K562 (cell line): ENCODE data around the gene CDH6. TPM values are rescaled to one million over a fixed set of nuclear protein-coding genes. Genes with fewer than 3 reads are reported as not detected.

ENCODE experiments used
- ATAC-seq: fragments of 200-7000 bp; cut with Tn5 transposase; 3 replicates; pipeline ENCODE4 v1.9.1; 2020; ENCODE audit warnings: moderate library complexity
- BruUV-seq: library from RNA; stranded (reverse); fragments of 400-500 nt; replicated peaks from 2 replicates; lab custom pipeline; 2021; lab: Mats Ljungman, UMichigan
- CTCF ChIA-PET: fragments of 300-600 bp; formaldehyde crosslinking; extraction: SDS; loops from one replicate; lab custom pipeline; 2021; ENCODE audit warnings: low intra/inter-chr PET ratio; lab: Yijun Ruan, JAX
- POLR2A ChIA-PET: fragments of 300-600, 350-650 bp; sonication (Branson Sonifier 250); formaldehyde crosslinking; extraction: SDS; loops from one replicate; lab custom pipeline; 2021; ENCODE audit warnings: antibody characterized with exemption, inconsistent platforms; lab: Yijun Ruan, JAX
- DNase-seq, 4 experiments: peaks; one replicate each; pipeline versions ENCODE4 v3.0.0 to v3.0.0-alpha.2; 2011 to 2018; ENCODE audit warnings: low spot score in 3 of 4, mixed read lengths in 3 of 4; ENCODE audit errors: extremely low read depth in 1 of 4
- FAIRE-seq: peaks from 2 replicates; lab custom pipeline; 2011; peaks lifted over from hg19 to GRCh38; lab: Jason Lieb, UNC
- H2AFZ ChIP-seq: 2 replicates; pipeline ENCODE4 v1.6.0; 2011; ENCODE audit warnings: low read depth, low read length, control low read depth, inconsistent platforms
- H3K27ac ChIP-seq: fragments of 200-600 bp; 3 replicates; pipeline ENCODE4 v1.8.0; 2011; ENCODE audit warnings: low read depth, mild to moderate bottlenecking, control low read depth, inconsistent platforms, low read length, moderate library complexity, mixed read lengths; ENCODE audit errors: extremely low read depth
- H3K27me3 ChIP-seq, 2 experiments: fragments of 300-600 bp in 1 of 2; 2 replicates in 1 of 2; 3 replicates in 1 of 2; pipeline versions ENCODE4 v1.6.0 to v1.8.0; 2011; ENCODE audit warnings: inconsistent platforms in 2 of 2, low read length in 2 of 2, mild to moderate bottlenecking in 1 of 2, mixed read lengths in 1 of 2, moderate library complexity in 1 of 2; ENCODE audit not compliant: control insufficient read depth in 2 of 2, insufficient read depth in 2 of 2
- H3K36me3 ChIP-seq: fragments of 300-600 bp; 3 replicates; pipeline ENCODE4 v1.8.0; 2011; ENCODE audit warnings: mild to moderate bottlenecking, low read length, inconsistent platforms; ENCODE audit not compliant: control insufficient read depth, insufficient read depth
- H3K4me1 ChIP-seq, 2 experiments: fragments of 200-600 bp in 1 of 2; replicated peaks in 1 of 2; 2 replicates in 1 of 2; 3 replicates in 1 of 2; pipeline versions ENCODE4 v1.5.1 to v1.8.0; 2011; ENCODE audit warnings: inconsistent platforms in 2 of 2, low read length in 2 of 2, mild to moderate bottlenecking in 1 of 2, mixed read lengths in 1 of 2, moderate library complexity in 1 of 2; ENCODE audit not compliant: control insufficient read depth in 2 of 2, insufficient read depth in 2 of 2
- H3K4me2 ChIP-seq: 2 replicates; pipeline ENCODE4 v1.6.1; 2011; ENCODE audit warnings: low read length, control low read depth, inconsistent platforms, mixed read lengths; ENCODE audit not compliant: insufficient read depth
- H3K4me3 ChIP-seq: fragments of 200-600 bp; sonication (generic), shearing (Covaris generic); 2 replicates; pipeline ENCODE4 v1.5.1; 2016; ENCODE audit warnings: control low read depth, inconsistent platforms
- H3K79me2 ChIP-seq: fragments of 200-600 bp; 3 replicates; pipeline ENCODE4 v1.8.0; 2011; ENCODE audit warnings: low read length, inconsistent platforms; ENCODE audit not compliant: control insufficient read depth, insufficient read depth
- H3K9ac ChIP-seq, 2 experiments: 2 replicates each; pipeline versions ENCODE4 v1.6.0 to v1.6.1; 2011; ENCODE audit warnings: low read depth in 2 of 2, low read length in 2 of 2, control low read depth in 1 of 2, inconsistent platforms in 1 of 2, mild to moderate bottlenecking in 1 of 2, mixed read lengths in 1 of 2; ENCODE audit not compliant: insufficient read depth in 1 of 2
- H3K9me1 ChIP-seq: one replicate; pipeline ENCODE4 v1.6.0; 2011; ENCODE audit warnings: inconsistent platforms, mild to moderate bottlenecking, low read length, moderate library complexity; ENCODE audit not compliant: control insufficient read depth, insufficient read depth
- H3K9me3 ChIP-seq: replicated peaks from 2 replicates; pipeline ENCODE4 v1.5.1; 2011; ENCODE audit warnings: low read depth, low read length, inconsistent platforms; ENCODE audit not compliant: control insufficient read depth, insufficient read depth
- H4K20me1 ChIP-seq: replicated peaks from 2 replicates; pipeline ENCODE4 v1.6.1; 2011; ENCODE audit warnings: low read length, inconsistent platforms, mixed read lengths; ENCODE audit not compliant: control insufficient read depth, insufficient read depth
- BACH1 ChIP-seq: fragments of 200-800 bp; sonication (Bioruptor generic); IDR thresholded peaks from 2 replicates; pipeline ENCODE4 v1.6.1; 2016; ENCODE audit warnings: missing genetic modification characterization, missing compliant biosample characterization
- CREBBP ChIP-seq: IDR thresholded peaks from one replicate; pipeline ENCODE4 v1.6.1; 2012; ENCODE audit warnings: low read depth, mild to moderate bottlenecking, control low read depth, inconsistent platforms, low read length
- CTCF ChIP-seq, 3 experiments: IDR thresholded peaks in 2 of 3; conservative IDR thresholded peaks in 1 of 3; 2 replicates each; pipeline ENCODE4 v1.5.1; 2011 to 2012; ENCODE audit warnings: low read length in 3 of 3, mild to moderate bottlenecking in 3 of 3, control low read depth in 2 of 3, improper control_type of control experiment in 1 of 3, inconsistent platforms in 1 of 3, low read depth in 1 of 3, mixed read lengths in 1 of 3, moderate library complexity in 1 of 3; ENCODE audit not compliant: insufficient read depth in 2 of 3
- DDX20 ChIP-seq: fragments of 450-650 bp; IDR thresholded peaks from 2 replicates; pipeline ENCODE4 v1.6.1; 2016; ENCODE audit warnings: missing genetic modification characterization, low read depth, mild to moderate bottlenecking, missing compliant biosample characterization, moderate library complexity
- FOSL1 ChIP-seq: fragments of 200-800 bp; sonication (Bioruptor generic); conservative IDR thresholded peaks from 2 replicates; pipeline ENCODE4 v1.6.1; 2016; ENCODE audit warnings: missing genetic modification characterization, missing compliant biosample characterization
- MAFK ChIP-seq: IDR thresholded peaks from 2 replicates; pipeline ENCODE4 v1.6.1; 2011; ENCODE audit warnings: low read length, improper control_type of control experiment
- NFE2L1 ChIP-seq: fragments of 450-650 bp; IDR thresholded peaks from 2 replicates; pipeline ENCODE4 v1.6.1; 2016; ENCODE audit warnings: missing genetic modification characterization, low read depth, mild to moderate bottlenecking, missing compliant biosample characterization, moderate library complexity, borderline replicate concordance
- RUNX1 ChIP-seq: sonication (generic); IDR thresholded peaks from 2 replicates; pipeline ENCODE4 v1.6.1; 2016; ENCODE audit warnings: antibody characterized with exemption, low read depth
- TCF7 ChIP-seq: sonication (generic); IDR thresholded peaks from 2 replicates; pipeline ENCODE4 v1.6.1; 2016; ENCODE audit warnings: antibody characterized with exemption, borderline replicate concordance
- WHSC1 ChIP-seq: IDR thresholded peaks from one replicate; pipeline ENCODE4 v1.6.1; 2012; ENCODE audit warnings: low read length, control low read depth, inconsistent platforms
- XRCC5 ChIP-seq: fragments of 200-400 bp; formaldehyde crosslinking; IDR thresholded peaks from 2 replicates; pipeline ENCODE4 v1.6.1; 2017; ENCODE audit warnings: low read depth, mild to moderate bottlenecking, low read length
- ZKSCAN3 ChIP-seq: fragments of 250-450 bp; sonication (Bioruptor Pico); IDR thresholded peaks from 2 replicates; pipeline ENCODE4 v1.4.0; 2020
- ZNF212 ChIP-seq: fragments of 450-650 bp; formaldehyde crosslinking; IDR thresholded peaks from 2 replicates; pipeline ENCODE4 v1.4.0; 2020; ENCODE audit warnings: mild to moderate bottlenecking
- ZNF518B ChIP-seq: fragments of 250-450 bp; sonication (Bioruptor Pico); IDR thresholded peaks from 2 replicates; pipeline ENCODE4 v1.5.0; 2021; ENCODE audit warnings: mild to moderate bottlenecking, moderate library complexity
- ZNF785 ChIP-seq: fragments of 250-450 bp; sonication (Bioruptor Pico); IDR thresholded peaks from 2 replicates; pipeline ENCODE4 v1.4.0; 2020; ENCODE audit warnings: mild to moderate bottlenecking
- whole genome bisulfite sequencing: fragments of 100-300 bp; shearing (Covaris generic); methylation state at CpG from one replicate; pipeline ENCODE4 v1.1.6; 2016; ENCODE audit warnings: low coverage, mixed read lengths; ENCODE audit not compliant: insufficient coverage; ENCODE audit errors: missing lambda C conversion rate; 5-methylcytosine and 5-hydroxymethylcytosine counted together
- in situ Hi-C: fragments of 300-500 bp; cut with MboI; formaldehyde crosslinking; loops from 4 replicates; pipeline ENCODE4 v1.15.0; 2018; ENCODE audit warnings: inconsistent platforms, mixed read lengths
- intact Hi-C: fragments of 100-400 bp; cut with micrococcal nuclease; formaldehyde crosslinking; loops from 2 replicates; pipeline ENCODE4 v1.14.2; 2022
- polyA plus RNA-seq, 8 experiments: library from polyadenylated mRNA; depleted of rRNA in 4 of 8; stranded (reverse) in 5 of 8; unstranded in 3 of 8; fragments of >200 nt; fragmentation: Nextera tagmentation in 2 of 8; fragmentation: Illumina TruSeq in 1 of 8; extraction: Ambion mirVana in 2 of 8; extraction: Trizol in 1 of 8; gene quantifications; 2 replicates each; pipeline versions ENCODE4 v1.2.1 to v1.2.3, GENCODE V29; 2011 to 2014; ENCODE audit warnings: inconsistent platforms in 1 of 8, missing spikeins in 1 of 8
- total RNA-seq, 7 experiments: library from RNA; depleted of rRNA in 6 of 7; stranded (reverse); fragments of >200 nt in 6 of 7; fragmentation: Illumina TruSeq in 2 of 7; extraction: Trizol in 2 of 7; gene quantifications; 2 replicates each; pipeline versions ENCODE4 v1.2.1 to v1.2.3, GENCODE V29; 2011 to 2021; ENCODE audit warnings: low replicate concordance in 1 of 7

The CDH6 gene
- total and polyA plus RNA-seq, 9 of the 15 experiments (the other 6 are each of a cell fraction or from before 2014, with no cell fraction given) = not detected

- TF ChIP-seq ZNF518B (CRISPR knock-in tag) = no peak
- TF ChIP-seq ZKSCAN3 (CRISPR knock-in tag) = no peak
- no peak for TF ChIP-seq FOSL1 (tag)
- TF ChIP-seq NFE2L1 (tag) = no peak
- TF ChIP-seq DDX20 = no peak
Measured at GRCh38 chr5:31231177-31231838, 37.8 kb downstream of the CDH6 start (continued).

- no TSS peak for BruUV-seq
- 0% methylated on average over 4 of the region's 4 CpGs for WGBS
- Histone ChIP-seq H4K20me1 (no peaks in the 10 kb centered on the region), H3K9me1 (no peaks in the 10 kb centered on the region), H3K36me3 (no peaks in the 10 kb centered on the region), H3K9ac (no peak overlapping the region), H3K4me2 (no peak overlapping the region), H3K27ac (no peak overlapping the region), H3K4me1 (no peaks in the 10 kb centered on the region), H3K4me3 (no peak overlapping the region), H2AFZ (no peak overlapping the region), H3K79me2 (no peaks in the 10 kb centered on the region), H3K27me3 (no peaks in the 10 kb centered on the region), H3K9me3 (no peaks in the 10 kb centered on the region)
- FAIRE-seq (peak; percentile 92), ATAC-seq (peak; percentile 96), DNase-seq (peak; percentile 39 to 64 (median 58))
- intact Hi-C loops (loop anchor here (1.0 kb wide), 1 partner anchor 1192 kb away; no protein-coding TSS in a partner anchor), in situ Hi-C loops (no loop called here)
- ChIA-PET CTCF (interaction anchor here (0.6 kb wide), 1 partner anchor 591 kb away, joined by 3 read pairs; no protein-coding TSS in a partner anchor), POLR2A (no interaction called here)
- TF ChIP-seq ZNF785 (CRISPR knock-in tag) (no peak), WHSC1 (no peak), XRCC5 (no peak), CTCF (IDR thresholded peaks at IDR 0.05 in 2 of 3, conservative IDR thresholded peaks at IDR 0.05 in 1 of 3; ENCODE audit: insufficient read depth in 2 of 3, low read depth in 1 of 3, low read length in 3 of 3) (peak; percentile 60 to 78 (median 74)), CREBBP (no peak), TCF7 (no peak), MAFK (no peak), BACH1 (tag) (no peak), ZNF212 (CRISPR knock-in tag) (no peak), RUNX1 (no peak)
Measured at GRCh38 chr5:31232273-31232888, 38.9 kb downstream of the CDH6 start.
